GM19025 (cell line): ENCODE results near the gene TKTL1.

Experiments used
- ATAC-seq: cut with Tn5 transposase; IDR thresholded peaks from one replicate; pipeline ENCODE4 v1.9.1; 2021; ENCODE audit warnings: mild to moderate bottlenecking, low read depth, moderate library complexity; ENCODE audit not compliant: unreplicated experiment

Gene TKTL1

GRCh38 chrX:154308108-154308946 is 12.7 kb downstream of the TKTL1 start:
- no peak for ATAC-seq

- ATAC-seq = no peak
These were observed 13.6 kb downstream of the TKTL1 start for GRCh38 chrX:154309041-154309775.

GRCh38 chrX:154310616-154311536 is 15.3 kb downstream of the TKTL1 start:
- no peak for ATAC-seq

DNA sequence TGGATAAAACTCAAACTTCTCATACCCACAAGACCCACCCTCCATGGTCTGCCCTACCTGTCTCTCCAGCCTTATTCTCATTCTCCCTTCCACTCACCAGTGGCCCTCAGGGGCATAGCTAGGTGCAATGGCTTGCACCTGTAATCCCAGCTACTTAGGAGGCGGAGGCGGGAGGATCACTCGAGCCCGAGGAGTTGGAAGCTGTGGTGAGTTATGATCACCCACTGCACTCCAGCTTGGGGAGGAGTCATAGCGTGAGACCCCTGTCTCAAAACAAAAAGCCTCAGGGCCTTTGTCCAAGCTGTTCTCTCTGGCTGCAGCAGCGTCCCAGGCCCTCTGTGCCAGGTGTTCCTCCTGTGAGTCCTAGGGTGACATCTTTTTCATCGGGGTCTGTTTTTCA is 16.5 kb downstream of the TKTL1 start:
- ATAC-seq = no peak

DNA sequence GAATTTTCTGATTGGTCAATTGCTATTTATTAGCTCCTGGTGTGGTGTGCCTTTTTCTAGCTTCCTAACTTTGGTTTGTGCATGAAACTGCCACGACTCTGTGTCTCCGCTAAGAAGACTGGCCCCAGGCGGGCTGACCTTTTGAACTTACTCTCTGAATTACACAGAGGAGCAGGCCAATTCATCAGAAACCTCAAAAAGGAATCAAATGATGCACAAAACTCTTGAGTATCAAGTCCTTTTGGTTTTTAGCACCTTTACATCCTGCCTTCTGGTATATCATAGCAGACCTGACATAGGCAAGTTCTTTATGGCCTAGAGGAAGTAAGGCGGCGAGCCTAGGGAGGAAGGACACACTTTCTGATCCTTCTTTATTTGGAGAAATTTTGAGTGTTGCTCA is 17.6 kb downstream of the TKTL1 start:
- no peak for ATAC-seq

DNA sequence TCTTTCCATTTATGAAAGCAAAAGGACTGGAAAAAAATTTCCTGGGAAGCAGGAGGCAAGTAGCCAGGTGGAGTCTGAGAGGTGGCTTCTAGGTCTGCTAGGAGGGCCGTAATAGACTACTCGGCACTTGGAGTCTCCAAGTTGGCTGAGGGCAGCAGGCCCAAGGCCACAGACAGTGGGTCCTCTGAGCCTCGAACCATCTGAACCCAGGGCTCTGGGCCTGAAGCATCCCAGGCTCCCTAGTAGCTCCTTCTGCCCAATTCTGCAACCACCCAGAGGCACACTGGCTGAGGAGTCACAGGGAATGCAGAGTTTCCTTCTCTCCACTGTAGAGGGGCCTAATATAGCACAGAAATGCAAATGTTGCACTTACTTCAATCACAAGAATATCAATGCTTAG is 19.8 kb downstream of the TKTL1 start:
- ATAC-seq = no peak

DNA sequence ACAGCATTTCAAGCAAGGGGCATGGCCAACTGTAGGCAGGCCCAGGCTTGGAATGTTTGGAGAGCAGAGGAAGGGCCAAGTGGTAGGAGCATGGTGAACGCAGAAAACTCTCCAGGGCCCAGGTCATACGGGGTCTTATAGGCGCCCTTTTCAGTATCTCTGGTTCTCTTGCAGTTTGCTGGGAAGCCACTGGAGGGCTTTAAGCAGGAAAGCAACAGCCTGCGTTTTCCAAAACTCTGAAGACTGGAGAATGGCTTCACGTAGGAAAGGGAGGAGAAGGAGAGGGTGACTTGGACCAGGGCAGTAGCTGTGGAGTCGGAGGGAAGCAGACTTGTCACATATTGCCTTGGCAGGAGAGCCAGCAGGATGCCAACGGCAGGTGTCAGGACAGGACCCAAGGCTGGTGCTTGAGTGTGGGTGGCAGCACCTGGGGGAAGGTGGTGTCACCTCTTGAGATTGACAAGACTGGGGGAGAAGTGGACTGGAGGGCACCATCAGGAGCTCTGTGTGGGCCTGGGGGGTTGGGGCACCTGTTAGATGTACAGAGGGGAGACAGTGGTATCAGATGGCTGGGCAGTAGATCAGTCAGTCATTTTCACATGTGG is 21.9 kb downstream of the TKTL1 start:
- no peak for ATAC-seq

GRCh38 chrX:154320406-154320805 is 24.8 kb downstream of the TKTL1 start:
- no peak for ATAC-seq

DNA sequence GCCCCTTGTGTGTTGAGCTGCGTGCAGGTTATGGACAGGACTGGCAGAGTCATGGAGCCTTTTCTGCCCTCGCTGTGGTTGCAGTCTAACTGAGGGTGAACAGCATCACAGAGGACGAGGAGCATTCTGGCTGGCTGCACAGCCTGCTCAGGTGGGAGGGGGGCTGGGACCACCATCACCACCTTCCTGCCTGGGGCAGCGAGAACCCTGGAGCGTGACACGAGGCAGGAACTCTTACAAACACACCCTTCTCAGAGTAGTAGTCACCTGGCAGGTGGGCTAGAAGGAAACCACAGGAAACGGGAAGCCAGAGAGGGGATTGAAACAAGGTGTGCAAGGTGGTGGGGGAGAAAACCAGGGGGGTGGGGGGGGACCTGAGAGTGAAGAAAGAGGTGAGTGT is 25.6 kb downstream of the TKTL1 start:
- ATAC-seq = no peak

DNA sequence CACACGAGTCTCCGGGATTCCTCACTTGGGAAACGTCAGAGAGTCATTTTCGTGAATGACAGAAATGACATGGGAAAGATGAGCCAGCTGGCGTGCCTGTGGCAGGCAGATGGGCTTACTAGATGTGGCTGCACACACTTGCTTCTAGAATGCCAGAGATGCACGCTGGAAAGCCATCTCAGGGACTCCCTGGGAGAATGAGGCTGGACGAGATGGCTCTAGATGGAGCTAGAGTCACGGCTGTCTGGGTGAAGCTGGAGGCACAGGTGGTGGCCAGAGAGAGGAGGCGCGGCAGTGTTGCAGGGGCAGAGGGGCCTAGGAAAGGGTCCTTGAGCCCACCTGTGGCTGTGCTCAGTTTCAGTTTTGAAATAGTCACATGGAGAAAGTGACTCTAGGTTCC is 26.0 kb downstream of the TKTL1 start:
- ATAC-seq = no peak

GRCh38 chrX:154322890-154323289 is 27.3 kb downstream of the TKTL1 start:
- no peak for ATAC-seq

DNA sequence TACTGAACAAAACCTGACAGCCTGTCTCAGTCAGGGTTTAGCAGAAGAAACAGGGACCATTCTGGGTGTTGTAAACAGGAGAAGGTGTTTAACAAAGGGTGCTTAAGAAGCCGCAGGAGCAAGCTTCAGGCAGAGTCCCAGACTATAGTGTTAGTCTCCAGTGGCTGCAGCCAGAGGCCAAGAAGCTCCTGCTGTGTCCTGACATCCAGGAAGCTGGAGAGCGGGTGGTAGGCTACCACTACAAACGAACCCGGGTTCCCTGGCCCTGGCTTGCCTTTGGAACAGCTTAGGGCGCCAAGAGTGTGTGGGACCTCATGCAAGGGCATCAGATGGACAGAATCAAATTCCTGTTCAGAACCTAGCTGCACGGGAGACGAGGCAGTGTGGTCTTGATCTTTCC is 27.9 kb downstream of the TKTL1 start:
- no peak for ATAC-seq

- ATAC-seq = no peak
These were observed 29.9 kb downstream of the TKTL1 start for GRCh38 chrX:154325541-154325940.

DNA sequence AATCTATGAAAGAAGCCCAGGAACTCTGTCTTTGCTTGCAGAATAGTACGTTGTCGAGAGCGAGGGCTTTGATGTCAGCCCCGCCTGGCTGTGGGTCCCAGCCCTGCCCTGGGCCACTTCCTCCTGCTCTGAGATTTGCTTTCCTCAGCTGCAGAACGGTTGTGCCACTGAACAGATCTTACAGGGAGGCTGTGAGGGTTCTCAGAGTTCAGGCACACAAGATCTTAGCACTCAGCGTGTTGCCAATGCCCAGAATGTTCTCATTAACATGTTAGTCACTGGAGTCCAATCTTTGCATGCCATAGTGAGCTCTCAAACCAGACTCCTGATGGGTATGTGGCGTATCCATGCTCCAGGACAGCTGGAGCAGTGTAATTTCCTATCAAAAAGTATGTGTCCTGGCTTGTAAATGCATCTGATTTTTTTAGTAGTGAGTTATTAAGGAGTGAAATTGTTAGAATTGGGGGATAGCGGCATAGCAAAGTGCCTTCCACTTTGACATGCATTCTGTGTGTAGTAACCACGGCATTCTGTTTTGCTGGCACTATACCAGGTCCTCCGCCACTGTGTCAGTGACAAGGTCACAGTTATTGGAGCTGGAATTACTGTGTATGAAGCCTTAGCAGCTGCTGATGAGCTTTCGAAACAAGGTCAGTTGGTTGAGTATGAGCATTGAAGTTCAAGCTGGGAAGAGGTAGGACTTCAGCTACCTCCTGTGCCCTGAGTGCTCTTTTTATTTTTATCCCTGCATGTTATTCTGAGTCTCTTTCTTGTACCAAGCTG is 31.6 kb downstream of the TKTL1 start:
- no peak for ATAC-seq

- no peak for ATAC-seq
These were observed 33.1 kb downstream of the TKTL1 start for GRCh38 chrX:154328646-154329045.

DNA sequence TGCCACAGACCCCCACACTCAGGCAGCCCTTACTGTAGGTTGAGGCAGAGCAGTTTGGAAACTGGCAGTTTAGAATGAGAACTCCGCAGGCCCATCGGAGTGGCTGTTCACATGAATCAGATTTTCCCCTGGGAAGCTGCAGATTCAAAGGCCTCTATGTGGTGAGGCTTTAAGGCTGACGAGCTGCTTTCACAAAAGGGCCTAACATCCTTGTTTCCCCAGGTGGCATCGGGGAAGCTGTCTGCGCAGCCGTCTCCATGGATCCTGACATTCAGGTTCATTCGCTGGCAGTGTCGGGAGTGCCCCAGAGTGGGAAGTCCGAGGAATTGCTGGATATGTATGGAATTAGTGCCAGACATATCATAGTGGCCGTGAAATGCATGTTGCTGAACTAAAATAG is 33.7 kb downstream of the TKTL1 start:
- ATAC-seq = no peak

DNA sequence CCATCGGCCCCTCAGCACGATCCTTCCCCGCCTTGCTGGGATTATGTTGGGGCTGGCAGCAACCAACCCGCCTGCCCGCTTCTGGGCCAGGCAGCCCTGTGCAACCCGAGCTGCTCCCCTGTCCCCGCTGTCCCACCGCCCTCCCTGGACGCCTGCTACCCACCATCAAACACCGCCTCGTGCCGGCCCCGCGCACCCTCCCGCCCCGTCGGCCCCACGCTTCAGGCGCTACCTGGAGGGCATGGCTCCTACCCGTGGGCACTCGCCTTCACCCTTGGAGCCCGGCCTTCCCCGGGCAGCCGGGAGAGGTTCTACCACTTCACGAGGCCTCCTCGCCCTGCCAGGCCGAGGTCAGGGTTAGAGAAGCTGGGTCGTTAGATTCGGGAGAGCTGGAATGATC is 37.0 kb downstream of the TKTL1 start:
- no peak for ATAC-seq

DNA sequence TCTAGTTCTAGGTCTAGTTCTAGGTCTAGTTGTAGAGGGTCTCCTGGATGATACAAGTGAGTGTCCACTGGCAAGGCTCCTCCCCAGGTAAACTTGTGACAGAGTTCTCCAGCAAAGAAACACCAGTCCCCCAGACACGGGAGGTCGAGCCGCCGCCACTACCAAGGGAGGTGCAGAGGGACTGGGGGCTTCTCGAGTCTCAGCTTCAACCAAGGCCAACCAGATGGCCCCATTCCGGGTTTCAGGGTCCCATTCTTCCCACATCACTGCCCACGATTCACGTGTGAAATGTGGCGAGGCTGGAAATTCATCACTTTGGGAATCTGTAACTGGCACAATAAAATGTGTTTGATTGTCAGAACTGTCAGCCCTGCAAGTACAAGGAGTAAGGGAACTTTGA is 37.5 kb downstream of the TKTL1 start:
- ATAC-seq = no peak

DNA sequence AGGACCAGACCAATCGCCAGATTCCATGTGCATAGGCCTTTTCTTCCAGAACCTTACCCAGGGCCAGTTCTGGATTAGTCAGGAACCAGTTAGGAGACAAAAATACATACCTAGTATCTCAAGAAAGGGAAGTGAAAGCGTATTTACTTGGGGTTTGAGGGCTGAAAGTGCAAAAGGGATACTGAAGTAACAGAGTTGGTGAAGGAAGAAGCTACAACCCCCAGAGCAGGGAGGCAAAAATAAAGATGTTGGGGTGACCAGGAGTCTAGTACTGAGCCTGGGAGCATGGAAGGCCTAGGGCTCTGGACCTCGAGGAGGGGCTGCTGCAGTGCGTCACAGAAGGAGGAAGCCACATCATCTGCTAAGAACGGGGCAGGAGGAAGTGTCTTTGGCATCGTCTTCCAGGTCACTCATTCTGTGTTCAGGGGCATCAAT is 38.3 kb downstream of the TKTL1 start:
- ATAC-seq = peak; percentile 49

DNA sequence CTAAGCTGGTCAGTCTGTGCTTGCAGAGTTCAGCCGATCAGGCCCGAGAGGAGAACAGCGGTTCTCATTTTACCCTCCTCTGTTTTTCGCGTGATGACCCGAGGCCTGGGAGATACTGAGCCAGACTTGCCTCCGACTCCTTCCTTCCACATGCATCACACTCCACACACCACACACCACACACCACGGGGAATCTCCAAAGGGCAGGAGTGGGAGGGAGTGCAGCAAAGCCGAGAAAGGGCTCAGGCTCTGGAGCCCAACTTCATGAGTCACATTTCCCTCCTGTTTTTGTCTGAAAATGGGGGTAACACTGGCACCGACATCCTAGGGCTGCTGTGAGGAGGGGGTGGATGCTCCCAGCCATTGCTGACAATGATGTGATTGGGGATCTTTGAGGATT is 38.9 kb downstream of the TKTL1 start:
- no peak for ATAC-seq
